PC-9 (cell line): ENCODE measurements around the gene COX17. TPM values are rescaled to one million over a fixed set of nuclear protein-coding genes. Genes with fewer than 3 reads are reported as not detected.

Source experiments
- BruUV-seq: library from RNA; stranded (reverse); fragments of 400-500 nt; replicated peaks from 2 replicates; lab custom pipeline; 2021; lab: Mats Ljungman, UMichigan
- CTCF ChIA-PET: fragments of 300-600 bp; sonication (Branson Sonifier 250); formaldehyde crosslinking; loops from one replicate; lab custom pipeline; 2022; ENCODE audit warnings: antibody characterized with exemption; lab: Charles Lee
- POLR2A ChIA-PET: fragments of 300-600 bp; sonication (Branson Sonifier 250); formaldehyde crosslinking; loops from one replicate; lab custom pipeline; 2022; ENCODE audit warnings: antibody characterized with exemption; ENCODE audit not compliant: unreplicated experiment; lab: Charles Lee
- DNase-seq, 2 experiments: peaks; one replicate each; pipeline versions ENCODE4 v3.0.0 to v3.0.0-alpha.2; 2015 to 2022; ENCODE audit warnings: mixed read lengths in 1 of 2
- H2AFZ ChIP-seq: fragments of 200-600 bp; sonication (generic); 2 replicates; pipeline ENCODE4 v1.8.1; 2017; ENCODE audit warnings: antibody characterized with exemption
- H3F3A ChIP-seq: fragments of 200-600 bp; sonication (generic); 2 replicates; pipeline ENCODE4 v1.8.1; 2017; ENCODE audit warnings: antibody characterized with exemption, mild to moderate bottlenecking, low read depth; ENCODE audit not compliant: insufficient read depth
- H3K27ac ChIP-seq: fragments of 200-600 bp; sonication (generic); 2 replicates; pipeline ENCODE4 v1.6.1; 2016; ENCODE audit warnings: mixed run types
- H3K27me3 ChIP-seq: fragments of 200-600 bp; sonication (generic); 2 replicates; pipeline ENCODE4 v1.6.1; 2016; ENCODE audit warnings: low read depth, mixed run types; ENCODE audit not compliant: insufficient read depth
- H3K36me3 ChIP-seq: fragments of 200-600 bp; sonication (generic); 2 replicates; pipeline ENCODE4 v1.6.1; 2016; ENCODE audit warnings: low read depth, mixed run types
- H3K4me1 ChIP-seq: fragments of 200-600 bp; sonication (generic); replicated peaks from 2 replicates; pipeline ENCODE4 v1.6.1; 2016; ENCODE audit warnings: mixed run types; ENCODE audit not compliant: insufficient read depth
- H3K4me2 ChIP-seq: fragments of 200-600 bp; sonication (generic); 2 replicates; pipeline ENCODE4 v1.6.1; 2017; ENCODE audit warnings: mixed run types
- H3K4me3 ChIP-seq: fragments of 200-600 bp; sonication (generic); 2 replicates; pipeline ENCODE4 v1.6.1; 2016; ENCODE audit warnings: mixed run types
- H3K79me2 ChIP-seq: fragments of 200-600 bp; sonication (generic); 2 replicates; pipeline ENCODE4 v1.6.1; 2017; ENCODE audit warnings: low read depth, mixed run types
- H3K9me2 ChIP-seq: fragments of 200-600 bp; sonication (generic); 2 replicates; pipeline ENCODE4 v1.8.1; 2017; ENCODE audit warnings: mild to moderate bottlenecking; ENCODE audit not compliant: insufficient read depth
- H3K9me3 ChIP-seq: fragments of 200-600 bp; sonication (generic); 2 replicates; pipeline ENCODE4 v1.8.1; 2016; ENCODE audit warnings: low read depth; ENCODE audit not compliant: insufficient read depth
- H4K20me1 ChIP-seq: fragments of 200-600 bp; sonication (generic); 2 replicates; pipeline ENCODE4 v1.8.1; 2017; ENCODE audit not compliant: insufficient read depth
- EZH2 ChIP-seq: fragments of 200-600 bp; sonication (generic); IDR thresholded peaks from 2 replicates; pipeline ENCODE4 v1.8.0; 2017; ENCODE audit warnings: antibody characterized with exemption, low read depth
- intact Hi-C: fragments of 100-400 bp; cut with micrococcal nuclease; formaldehyde crosslinking; loops from one replicate; pipeline ENCODE4 v1.10.0; 2022; ENCODE audit not compliant: unreplicated experiment
- total RNA-seq: library from RNA; stranded (reverse); gene quantifications from 2 replicates; pipeline ENCODE4 v1.2.3, GENCODE V29; 2021
- TF ChIP-seq, protein P1 (sequence below): fragments of 200-600 bp; sonication (generic); conservative IDR thresholded peaks from 2 replicates; pipeline ENCODE4 v1.6.1; 2017; ENCODE audit warnings: mixed run types, antibody characterized with exemption, mild to moderate bottlenecking, moderate library complexity

The COX17 gene
- total RNA-seq, 1 experiment from 2014 or later = 61.4 TPM

DNA sequence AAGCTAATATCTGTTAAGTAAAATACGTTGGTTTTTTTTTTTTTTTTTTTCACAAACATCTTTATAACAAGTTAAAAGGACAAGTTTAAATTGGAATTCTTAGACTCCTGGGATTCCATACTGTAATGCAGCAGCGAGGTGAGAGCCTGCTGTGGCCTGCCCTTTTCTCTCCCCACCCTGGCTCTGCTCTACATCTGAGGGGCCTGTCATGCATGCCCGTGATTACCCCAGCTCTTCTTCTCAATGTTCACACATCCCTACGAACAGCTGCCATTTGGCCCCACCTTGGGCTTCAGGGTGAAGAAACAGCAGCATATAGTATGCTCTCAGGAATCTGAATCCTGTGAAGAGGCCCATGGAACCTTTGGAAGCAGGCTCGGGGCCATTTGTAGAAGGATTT is 40.3 kb upstream of the COX17 start:
- Histone ChIP-seq H3F3A (no peaks in the 10 kb centered on the region), H3K27ac (no peak overlapping the region), H3K9me2 (no peaks in the 10 kb centered on the region), H3K9me3 (no peaks in the 10 kb centered on the region; the same call in 1 of the 2 replicates), H2AFZ (no peak overlapping the region; the same call in 1 of the 2 replicates), H3K4me3 (no peak overlapping the region), H4K20me1 (no peaks in the 10 kb centered on the region), H3K27me3 (no peaks in the 10 kb centered on the region), H3K4me2 (no peak overlapping the region), H3K79me2 (no peaks in the 10 kb centered on the region), H3K36me3 (no peaks in the 10 kb centered on the region), H3K4me1 (no peaks in the 10 kb centered on the region)
- no TSS peak for BruUV-seq
- DNase-seq = no peak
- CTCF ChIA-PET = interaction anchor here (0.6 kb wide), 1 partner anchor 22 kb away, joined by 3 read pairs; no protein-coding TSS in a partner anchor
- intact Hi-C loops = no loop called here
- POLR2A ChIA-PET = no interaction called here
- TF ChIP-seq, protein P1, sequence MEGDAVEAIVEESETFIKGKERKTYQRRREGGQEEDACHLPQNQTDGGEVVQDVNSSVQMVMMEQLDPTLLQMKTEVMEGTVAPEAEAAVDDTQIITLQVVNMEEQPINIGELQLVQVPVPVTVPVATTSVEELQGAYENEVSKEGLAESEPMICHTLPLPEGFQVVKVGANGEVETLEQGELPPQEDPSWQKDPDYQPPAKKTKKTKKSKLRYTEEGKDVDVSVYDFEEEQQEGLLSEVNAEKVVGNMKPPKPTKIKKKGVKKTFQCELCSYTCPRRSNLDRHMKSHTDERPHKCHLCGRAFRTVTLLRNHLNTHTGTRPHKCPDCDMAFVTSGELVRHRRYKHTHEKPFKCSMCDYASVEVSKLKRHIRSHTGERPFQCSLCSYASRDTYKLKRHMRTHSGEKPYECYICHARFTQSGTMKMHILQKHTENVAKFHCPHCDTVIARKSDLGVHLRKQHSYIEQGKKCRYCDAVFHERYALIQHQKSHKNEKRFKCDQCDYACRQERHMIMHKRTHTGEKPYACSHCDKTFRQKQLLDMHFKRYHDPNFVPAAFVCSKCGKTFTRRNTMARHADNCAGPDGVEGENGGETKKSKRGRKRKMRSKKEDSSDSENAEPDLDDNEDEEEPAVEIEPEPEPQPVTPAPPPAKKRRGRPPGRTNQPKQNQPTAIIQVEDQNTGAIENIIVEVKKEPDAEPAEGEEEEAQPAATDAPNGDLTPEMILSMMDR = no peak
- no peak for TF ChIP-seq EZH2

DNA sequence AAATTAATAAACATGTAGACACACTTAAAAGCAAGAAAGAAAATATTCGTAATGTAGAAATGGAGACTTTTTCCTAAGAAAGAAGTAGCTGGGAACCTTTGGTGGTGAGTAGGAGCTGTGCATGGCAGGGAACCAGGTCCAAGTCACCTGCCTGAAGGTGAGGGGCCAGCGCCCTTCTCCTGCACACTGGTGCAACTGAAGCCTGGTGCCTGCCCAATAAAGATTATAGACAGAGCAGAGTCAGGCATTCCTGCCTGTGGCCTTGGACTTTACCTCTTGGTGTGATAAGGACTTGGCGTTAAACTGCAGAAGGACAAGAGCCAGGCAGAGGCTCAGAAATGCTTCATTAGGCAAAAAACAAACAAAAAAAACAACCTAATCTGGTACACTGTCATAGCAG is 39.8 kb upstream of the COX17 start:
- no peaks in the 10 kb centered on the region for H3F3A ChIP-seq
- BruUV-seq = no TSS peak
- no peak for DNase-seq
- H3K27me3 ChIP-seq = no peaks in the 10 kb centered on the region
- no peak overlapping the region for H3K27ac ChIP-seq
- no peaks in the 10 kb centered on the region for H3K79me2 ChIP-seq
- no peak overlapping the region for H2AFZ ChIP-seq
- no peaks in the 10 kb centered on the region for H3K4me1 ChIP-seq
- intact Hi-C loops = no loop called here
- no peaks in the 10 kb centered on the region for H3K36me3 ChIP-seq
- POLR2A ChIA-PET = interaction anchor here (0.7 kb wide), 1 partner anchor 1031 kb away, joined by 3 read pairs; no protein-coding TSS in a partner anchor
- H4K20me1 ChIP-seq = no peaks in the 10 kb centered on the region
- H3K9me3 ChIP-seq = no peaks in the 10 kb centered on the region; the same call in 1 of the 2 replicates
- H3K4me3 ChIP-seq = no peak overlapping the region
- H3K4me2 ChIP-seq = no peak overlapping the region
- no peaks in the 10 kb centered on the region for H3K9me2 ChIP-seq
- CTCF ChIA-PET = interaction anchor here (0.6 kb wide), 1 partner anchor 23 kb away, joined by 3 read pairs; no protein-coding TSS in a partner anchor
- no peak for TF ChIP-seq EZH2
- TF ChIP-seq, protein P1 = no peak

DNA sequence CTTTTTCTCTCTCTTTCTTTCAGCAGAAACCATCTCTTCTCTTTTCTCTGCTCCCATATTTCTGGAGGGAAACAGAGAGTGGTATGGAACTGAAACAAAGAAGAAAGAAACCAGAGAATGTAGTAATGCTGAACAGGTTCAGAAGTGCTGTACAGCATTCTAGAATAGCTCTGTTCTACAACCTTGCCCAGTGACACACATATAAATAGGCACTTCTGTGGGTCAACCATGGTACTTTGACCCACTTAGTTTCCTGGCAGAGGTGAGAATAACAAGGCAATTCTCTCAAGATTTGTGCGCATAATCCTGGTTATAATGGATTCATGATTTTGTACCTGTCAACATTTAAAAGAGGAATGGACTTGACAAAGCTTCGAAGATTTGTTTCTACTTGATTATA is 37.9 kb upstream of the COX17 start:
- POLR2A ChIA-PET = no interaction called here
- Histone ChIP-seq H3K4me2 (no peak overlapping the region), H3K4me3 (no peak overlapping the region), H3K27ac (no peak overlapping the region), H3K36me3 (no peaks in the 10 kb centered on the region), H2AFZ (no peak overlapping the region), H3K9me2 (no peaks in the 10 kb centered on the region), H4K20me1 (no peaks in the 10 kb centered on the region), H3K9me3 (no peaks in the 10 kb centered on the region; the same call in 1 of the 2 replicates), H3K79me2 (no peaks in the 10 kb centered on the region), H3F3A (no peaks in the 10 kb centered on the region), H3K27me3 (no peaks in the 10 kb centered on the region), H3K4me1 (no peaks in the 10 kb centered on the region)
- intact Hi-C loops = no loop called here
- BruUV-seq = no TSS peak
- TF ChIP-seq, protein P1 = no peak
- TF ChIP-seq EZH2 = no peak
- DNase-seq = no peak
- CTCF ChIA-PET = no interaction called here
